ENCODE measurements around the gene PLCD4. TPM values are rescaled to one million over a fixed set of nuclear protein-coding genes. Genes with fewer than 3 reads are reported as not detected.

Gene PLCD4
- total RNA-seq: under 1 TPM; 0.10 to 0.38 TPM

DNA sequence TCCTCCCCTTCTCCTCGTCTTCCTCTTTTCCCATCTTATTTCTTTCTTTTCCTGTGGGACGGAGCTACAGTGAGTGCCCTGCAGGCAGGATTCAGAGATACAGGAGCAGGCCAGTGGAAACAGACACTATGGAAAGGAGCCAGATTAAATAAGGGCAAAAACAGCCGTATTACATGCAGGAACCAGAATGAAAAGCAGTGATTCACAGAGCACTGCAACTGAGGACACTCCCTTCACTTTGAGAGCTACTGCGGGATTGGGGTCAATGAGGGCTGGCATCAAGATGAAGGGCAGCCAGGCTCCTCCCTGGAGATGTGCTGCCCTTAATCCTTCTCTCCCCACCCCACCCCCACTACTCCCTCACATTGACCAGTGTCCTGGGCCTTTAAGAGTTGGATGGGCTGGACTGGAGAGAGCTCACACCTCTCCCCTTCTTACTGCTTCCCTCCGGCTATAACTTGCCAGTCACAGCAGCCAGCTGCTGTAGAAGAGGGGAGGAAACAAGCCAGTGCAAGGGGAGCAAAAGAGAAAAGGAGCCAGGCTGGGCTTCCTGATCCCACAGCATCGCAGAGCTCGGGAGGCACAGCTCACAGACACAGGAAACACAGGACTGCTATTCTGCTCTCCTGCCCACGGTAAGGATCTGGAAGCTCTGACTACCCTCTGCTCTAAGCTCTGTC lies at the start of gene PLCD4:
Gene PLCD4 (plus strand): TSS at position 464 of the 680 bp plus-strand sequence. CDS start 7,841 bp downstream, outside the sequence.
- Mint-ChIP-seq H3K4me1 (no peaks in the 10 kb centered on the region), H3K9me3 (no peaks in the 10 kb centered on the region), H3K27me3 (peaks cover 27% of the 10 kb centered on the region), H3K27ac (no peak within 1 kb of the TSS), H3K4me3 (no peak within 1 kb of the TSS), H3K36me3 (ENCODE audit: low read depth) (no peaks in the 10 kb centered on the region)
- DNase-seq: no peak
- CTCF ChIA-PET: interaction anchor here (1.0 kb wide), 1 partner anchor 25 kb away, joined by 3 read pairs; no protein-coding TSS in a partner anchor
- POLR2A ChIA-PET: interaction anchor here (1.1 to 1.4 kb wide), 2 partner anchors 9 to 201 kb away, joined by 3 to 6 read pairs; no protein-coding TSS in a partner anchor

DNA sequence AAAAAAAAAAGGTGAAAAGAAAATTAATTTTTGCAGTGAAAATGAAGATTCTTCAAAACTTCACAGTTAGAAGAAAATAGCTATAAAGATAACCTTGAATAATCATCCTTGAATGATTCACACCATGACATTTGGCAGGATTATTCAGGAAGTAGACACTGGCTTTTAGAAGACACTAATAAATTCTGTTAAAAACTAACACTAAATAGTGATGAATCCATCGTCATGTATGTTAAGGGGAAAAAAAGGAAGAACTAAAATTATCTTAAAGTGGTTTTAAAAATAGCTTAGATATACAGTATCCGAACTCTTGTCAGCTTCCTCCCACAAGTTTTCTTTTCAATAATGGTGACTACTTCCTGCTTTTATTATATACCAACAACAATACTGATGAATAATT lies 49.8 kb upstream of the PLCD4 start:
- Mint-ChIP-seq H3K9me3 (no peaks in the 10 kb centered on the region), H3K27me3 (no peaks in the 10 kb centered on the region), H3K4me1 (peaks cover 21% of the 10 kb centered on the region), H3K36me3 (ENCODE audit: low read depth) (peaks cover 67% of the 10 kb centered on the region), H3K4me3 (no peak overlapping the region), H3K27ac (no peak overlapping the region)
- ChIA-PET CTCF (interaction anchor here (1.0 kb wide), 1 partner anchor 90 kb away, joined by 3 read pairs; no protein-coding TSS in a partner anchor), POLR2A (interaction anchor here (0.8 kb wide), 1 partner anchor 10 kb away, joined by 4 read pairs; the partner anchor contains the start of gene USP37)
- DNase-seq: no peak

- H3K36me3 Mint-ChIP-seq (ENCODE audit: low read depth): peaks cover 65% of the 10 kb centered on the region
Observed at GRCh38 chr2:218558986-218559385, 48.7 kb upstream of the PLCD4 start.

DNA sequence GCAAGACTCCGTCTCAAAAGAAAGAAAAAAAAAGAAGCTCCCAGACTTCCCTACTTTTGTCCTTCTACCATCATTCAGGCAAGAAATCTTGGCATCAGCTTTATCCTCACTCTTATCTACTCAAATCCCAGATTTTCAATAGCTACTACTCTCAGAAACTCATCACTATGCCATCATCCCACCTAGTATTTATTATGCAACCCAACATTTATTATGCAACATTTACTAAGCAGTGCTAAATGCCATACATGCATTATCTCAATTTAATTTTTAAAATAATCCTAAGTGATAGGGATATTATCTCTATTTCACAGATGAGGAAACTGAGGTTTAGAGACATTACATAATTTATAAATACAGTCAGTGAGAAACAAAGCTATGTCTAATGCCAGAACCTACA lies 43.6 kb upstream of the PLCD4 start:
- H3K36me3 Mint-ChIP-seq (ENCODE audit: low read depth): peaks cover 63% of the 10 kb centered on the region
- no peaks in the 10 kb centered on the region for H3K9me3 Mint-ChIP-seq
- CTCF ChIA-PET: interaction anchor here (0.6 to 0.7 kb wide), 2 partner anchors 9 to 115 kb away, joined by 3 to 4 read pairs; no protein-coding TSS in a partner anchor
- no peak for DNase-seq
- POLR2A ChIA-PET: no interaction called here
- no peaks in the 10 kb centered on the region for H3K27me3 Mint-ChIP-seq
- peak overlapping the region; percentile 5 for H3K27ac Mint-ChIP-seq
- H3K4me3 Mint-ChIP-seq: no peak overlapping the region
- H3K4me1 Mint-ChIP-seq: peaks cover 42% of the 10 kb centered on the region

More at GRCh38 chr2:218558986-218559385, 48.7 kb upstream of the PLCD4 start:
- Mint-ChIP-seq H3K4me3 (no peak overlapping the region), H3K27me3 (no peaks in the 10 kb centered on the region), H3K4me1 (peaks cover 28% of the 10 kb centered on the region), H3K27ac (no peak overlapping the region), H3K9me3 (no peaks in the 10 kb centered on the region)
- DNase-seq: no peak
- ChIA-PET CTCF (no interaction called here), POLR2A (no interaction called here)

DNA sequence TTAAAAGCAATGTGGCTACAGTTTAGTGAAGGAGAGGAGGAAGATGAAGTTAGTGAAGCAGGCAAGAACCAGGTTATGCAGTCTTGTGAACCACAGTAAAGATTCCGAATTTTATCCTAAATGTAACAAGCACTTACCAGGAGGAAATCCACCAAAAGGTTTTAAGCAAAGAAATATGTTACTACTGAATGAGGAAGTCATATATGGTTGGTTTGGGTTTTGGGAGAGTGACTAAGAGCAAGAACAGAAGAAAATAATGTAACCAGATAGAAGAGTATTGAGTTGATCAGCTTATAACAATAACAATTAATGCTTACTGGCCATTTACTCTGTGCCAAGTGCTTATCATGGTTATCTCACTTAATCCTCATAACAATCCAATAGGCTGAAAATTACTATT lies 41.4 kb upstream of the PLCD4 start:
- no peak for DNase-seq
- ChIA-PET POLR2A (interaction anchor here (2.6 kb wide), 1 partner anchor 93 kb away, joined by 19 read pairs; the partner anchor contains the start of genes BCS1L and ZNF142), CTCF (no interaction called here)
- peak overlapping the region; percentile 26 for H3K27ac Mint-ChIP-seq
- peaks cover 56% of the 10 kb centered on the region for H3K4me1 Mint-ChIP-seq
- H3K4me3 Mint-ChIP-seq: peak overlapping the region; percentile 93
- H3K9me3 Mint-ChIP-seq: no peaks in the 10 kb centered on the region
- H3K27me3 Mint-ChIP-seq: no peaks in the 10 kb centered on the region
- H3K36me3 Mint-ChIP-seq (ENCODE audit: low read depth): peaks cover 68% of the 10 kb centered on the region

DNA sequence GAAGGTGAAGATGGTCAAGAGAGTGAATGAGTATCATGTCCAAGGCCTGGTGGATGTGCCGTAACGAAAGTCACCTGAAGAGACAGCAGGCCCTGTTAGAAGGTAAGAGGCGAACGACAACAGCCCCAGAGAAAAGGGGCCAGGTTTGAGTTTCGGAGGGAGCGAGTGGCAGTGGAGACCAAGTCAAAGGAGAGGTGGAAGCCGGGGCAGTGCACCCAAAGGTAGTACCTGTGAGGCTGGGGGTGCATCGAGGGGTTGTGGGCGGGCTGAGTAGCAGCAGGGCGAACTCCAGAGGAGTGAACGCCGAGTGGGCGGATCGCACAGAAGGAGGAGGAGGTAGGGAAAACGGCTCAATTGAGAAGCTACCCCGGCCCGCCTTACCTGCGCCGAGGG lies 39.9 kb upstream of the PLCD4 start:
- peaks cover 61% of the 10 kb centered on the region for H3K4me1 Mint-ChIP-seq
- CTCF ChIA-PET: interaction anchor here (0.6 kb wide), 2 partner anchors 35 to 105 kb away, joined by 3 read pairs; no protein-coding TSS in a partner anchor

DNA sequence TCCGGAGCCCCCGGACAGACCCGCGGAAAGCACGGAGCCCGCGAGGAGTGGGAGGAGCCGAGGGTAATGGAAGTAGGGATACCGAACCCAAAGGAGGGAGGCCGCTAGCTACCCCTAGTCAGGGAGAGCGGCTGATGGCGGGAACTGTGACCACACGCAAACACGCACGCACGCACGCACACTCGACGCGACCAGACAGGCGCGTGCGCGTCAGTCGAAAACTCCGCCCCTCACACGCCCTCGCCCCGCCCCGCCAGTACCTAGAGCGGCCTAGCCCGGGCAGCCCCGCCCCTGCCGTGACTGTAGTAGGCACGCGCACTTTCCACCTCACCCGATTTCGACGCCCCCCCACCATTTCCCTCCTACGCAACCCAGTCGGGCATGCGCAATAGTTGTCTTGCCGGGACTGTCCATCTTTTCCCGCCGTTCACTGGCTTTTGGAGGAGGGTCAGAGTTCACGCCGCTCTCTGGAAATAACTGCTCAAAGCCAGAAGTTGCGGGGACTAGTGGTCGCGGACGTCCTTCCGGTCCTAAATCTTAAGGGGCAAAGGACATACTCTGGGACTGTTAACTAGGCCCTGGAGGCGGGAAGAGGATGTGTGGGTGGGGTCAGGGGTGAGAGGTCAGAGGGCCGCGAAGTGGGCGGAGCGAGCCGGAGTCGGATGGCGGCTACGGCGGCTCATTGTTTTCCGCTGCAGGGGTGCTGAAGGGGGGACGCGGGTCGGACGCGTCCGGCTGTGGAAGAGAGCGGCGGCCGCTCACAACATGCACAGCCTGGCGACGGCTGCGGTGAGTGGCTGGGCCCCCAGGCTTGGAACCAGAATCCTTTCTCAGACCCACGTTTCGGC lies 39.3 kb upstream of the PLCD4 start, which contains the start of the genes CNOT9 and USP37:
Gene CNOT9 (plus strand): TSS at position 650 of the 848 bp plus-strand sequence. CDS start 116 bp downstream, at position 766.
Gene USP37 (minus strand): TSS at position 162 of the 848 bp plus-strand sequence. CDS start 9,698 bp downstream, outside the sequence.
- Mint-ChIP-seq H3K27me3 (no peaks in the 10 kb centered on the region), H3K9me3 (no peaks in the 10 kb centered on the region), H3K36me3 (ENCODE audit: low read depth) (peaks cover 69% of the 10 kb centered on the region), H3K27ac (peak within 1 kb of the TSS; percentile 99), H3K4me3 (peak within 1 kb of the TSS; percentile 93), H3K4me1 (peaks cover 63% of the 10 kb centered on the region)
- DNase-seq: peak; percentile 100
- POLR2A ChIA-PET: interaction anchor here (0.8 to 3.6 kb wide), 9 partner anchors 9 to 281 kb away, joined by 3 to 19 read pairs (median 4); partner anchors contain the start of genes BCS1L and ZNF142
- CTCF ChIA-PET: interaction anchor here (0.6 kb wide), 2 partner anchors 34 to 105 kb away, joined by 3 read pairs; no protein-coding TSS in a partner anchor

More for the DNA sequence above, 39.9 kb upstream of the PLCD4 start:
- no peak for DNase-seq
- no peaks in the 10 kb centered on the region for H3K9me3 Mint-ChIP-seq
- peak overlapping the region; percentile 93 for H3K4me3 Mint-ChIP-seq
- POLR2A ChIA-PET: interaction anchor here (0.8 to 2.6 kb wide), 8 partner anchors 10 to 281 kb away, joined by 3 to 19 read pairs (median 4); partner anchors contain the start of genes BCS1L and ZNF142
- H3K36me3 Mint-ChIP-seq (ENCODE audit: low read depth): peaks cover 67% of the 10 kb centered on the region
- H3K27ac Mint-ChIP-seq: peak overlapping the region; percentile 99
- H3K27me3 Mint-ChIP-seq: no peaks in the 10 kb centered on the region

- POLR2A ChIA-PET: interaction anchor here (1.1 to 3.6 kb wide), 3 partner anchors 10 to 608 kb away, joined by 3 to 15 read pairs (median 11); partner anchors contain the start of gene CNPPD1
Observed at GRCh38 chr2:218569038-218569431, 38.7 kb upstream of the PLCD4 start.

DNA sequence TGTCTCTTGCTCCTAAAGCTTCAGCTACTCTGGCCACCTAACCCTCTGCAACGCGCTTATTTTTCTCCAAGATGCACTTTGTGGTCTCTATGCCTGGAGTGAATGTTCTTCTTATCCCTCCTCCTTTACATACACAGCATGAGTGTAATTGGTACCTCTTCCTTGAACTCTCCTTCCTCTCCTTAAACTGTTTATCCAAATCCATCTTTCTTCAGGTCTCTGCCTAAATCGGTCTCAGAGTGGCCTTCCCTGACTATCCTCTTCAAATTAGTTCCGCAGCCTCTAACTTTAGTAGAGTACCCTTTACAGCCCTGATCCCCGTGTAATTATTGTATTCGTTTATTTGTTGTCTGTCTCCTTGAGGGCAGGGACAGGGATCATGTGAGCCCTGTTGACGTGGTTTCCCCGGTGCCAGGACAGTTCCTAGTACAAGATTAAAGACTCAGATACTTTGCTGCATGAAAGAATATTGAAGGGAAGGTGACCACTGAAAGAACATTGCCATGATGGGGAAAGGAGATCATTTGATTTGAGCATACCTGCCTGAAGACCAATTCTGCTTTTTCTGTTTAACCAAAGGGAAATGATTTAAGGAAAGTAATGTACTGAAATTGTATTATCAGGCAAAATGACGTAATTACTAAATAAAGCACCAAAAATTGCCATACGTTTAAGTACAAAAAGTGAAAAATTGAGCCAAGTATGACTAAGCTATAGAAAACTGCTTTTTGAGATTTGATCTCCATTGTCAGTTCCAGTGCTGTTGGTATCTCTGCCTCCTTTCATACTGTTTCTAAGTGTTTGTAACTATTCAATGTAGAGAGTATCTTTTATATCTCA lies 37.8 kb upstream of the PLCD4 start:
- Mint-ChIP-seq H3K27me3 (no peaks in the 10 kb centered on the region), H3K9me3 (no peaks in the 10 kb centered on the region)
- DNase-seq: no peak

More at GRCh38 chr2:218569038-218569431, 38.7 kb upstream of the PLCD4 start:
- Mint-ChIP-seq H3K36me3 (ENCODE audit: low read depth) (peaks cover 65% of the 10 kb centered on the region), H3K27ac (peak overlapping the region; percentile 99), H3K27me3 (no peaks in the 10 kb centered on the region), H3K4me1 (peaks cover 60% of the 10 kb centered on the region), H3K4me3 (peak overlapping the region; percentile 93), H3K9me3 (no peaks in the 10 kb centered on the region)
- CTCF ChIA-PET: interaction anchor here (0.6 kb wide), 1 partner anchor 296 kb away, joined by 3 read pairs; no protein-coding TSS in a partner anchor
- DNase-seq: peak; percentile 65

DNA sequence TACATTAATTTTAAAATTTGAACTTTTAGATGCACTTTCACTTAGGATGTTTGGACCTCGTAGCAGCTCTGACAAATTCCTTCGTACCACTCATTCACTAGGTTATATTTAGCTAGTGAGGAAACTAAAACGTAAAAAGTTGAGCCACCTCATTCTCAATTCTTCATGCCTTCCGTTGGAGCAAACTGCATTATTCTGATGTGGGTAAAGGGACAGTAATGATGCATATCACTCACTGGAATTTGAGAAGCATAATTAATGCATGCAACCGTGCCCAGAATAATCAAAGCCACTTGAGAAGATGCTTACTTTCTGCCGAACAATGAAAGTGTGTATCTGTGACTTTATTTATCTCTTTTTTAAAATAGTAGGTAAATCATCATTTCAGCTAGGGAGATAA lies 36.8 kb upstream of the PLCD4 start:
- H3K9me3 Mint-ChIP-seq: no peaks in the 10 kb centered on the region
- H3K27ac Mint-ChIP-seq: peak overlapping the region; percentile 99
- DNase-seq: no peak
- H3K27me3 Mint-ChIP-seq: no peaks in the 10 kb centered on the region
- peaks cover 71% of the 10 kb centered on the region for H3K36me3 Mint-ChIP-seq (ENCODE audit: low read depth)
- POLR2A ChIA-PET: interaction anchor here (1.2 to 3.6 kb wide), 6 partner anchors 8 to 174 kb away, joined by 3 to 15 read pairs (median 4); partner anchors contain the start of genes BCS1L and ZNF142
- H3K4me3 Mint-ChIP-seq: peak overlapping the region; percentile 93
- CTCF ChIA-PET: no interaction called here
- peaks cover 58% of the 10 kb centered on the region for H3K4me1 Mint-ChIP-seq

More for the DNA sequence above, 37.8 kb upstream of the PLCD4 start:
- ChIA-PET POLR2A (interaction anchor here (0.6 to 3.6 kb wide), 8 partner anchors 9 to 607 kb away, joined by 3 to 15 read pairs (median 3); partner anchors contain the start of genes BCS1L, CNPPD1 and ZNF142), CTCF (interaction anchor here (0.6 kb wide), 1 partner anchor 297 kb away, joined by 3 read pairs; no protein-coding TSS in a partner anchor)
- peak overlapping the region; percentile 93 for H3K4me3 Mint-ChIP-seq
- H3K4me1 Mint-ChIP-seq: peaks cover 58% of the 10 kb centered on the region
- peaks cover 66% of the 10 kb centered on the region for H3K36me3 Mint-ChIP-seq (ENCODE audit: low read depth)
- peak overlapping the region; percentile 99 for H3K27ac Mint-ChIP-seq

DNA sequence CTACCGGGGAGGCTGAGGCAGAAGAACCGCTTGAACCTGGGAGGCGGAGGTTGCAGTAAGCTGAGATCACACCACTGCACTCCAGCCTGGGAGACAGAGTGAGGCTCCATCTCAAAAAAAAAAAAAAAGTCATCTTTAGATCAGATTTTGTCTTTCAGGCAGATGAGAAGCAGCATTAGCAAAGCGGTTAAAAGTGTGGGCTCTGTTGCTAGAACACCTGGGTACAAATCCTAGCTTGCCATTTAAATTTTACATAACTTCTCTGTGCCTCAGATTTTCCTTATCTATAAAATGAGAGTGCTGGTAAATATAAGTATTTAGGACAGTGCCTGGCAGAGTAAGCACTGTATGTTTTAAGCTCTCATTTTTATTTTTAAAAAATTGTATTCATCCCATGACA lies 30.8 kb upstream of the PLCD4 start:
- no peak for DNase-seq
- H3K36me3 Mint-ChIP-seq (ENCODE audit: low read depth): peaks cover 44% of the 10 kb centered on the region
- CTCF ChIA-PET: no interaction called here
- H3K4me3 Mint-ChIP-seq: no peak overlapping the region
- no peaks in the 10 kb centered on the region for H3K27me3 Mint-ChIP-seq
- H3K4me1 Mint-ChIP-seq: peaks cover 50% of the 10 kb centered on the region
- no peak overlapping the region for H3K27ac Mint-ChIP-seq
- POLR2A ChIA-PET: interaction anchor here (2.7 kb wide), 1 partner anchor 9 kb away, joined by 11 read pairs; the partner anchor contains the start of gene USP37
- no peaks in the 10 kb centered on the region for H3K9me3 Mint-ChIP-seq
